Liver (tissue), 9 donors: ENCODE data around the gene SLC47A2. TPM values are rescaled to one million over a fixed set of nuclear protein-coding genes. Genes with fewer than 3 reads are reported as not detected.

Experiments
- DNase-seq: peaks from one replicate; pipeline ENCODE4 v3.0.0-alpha.2; 2017; ENCODE audit warnings: low spot score
- H3K27ac ChIP-seq, 2 donors: one replicate each; pipeline ENCODE4 v1.7.0; 2013; ENCODE audit warnings: inconsistent platforms in 2 of 2, low read length in 2 of 2, control low read depth in 1 of 2, low read depth in 1 of 2, mild to moderate bottlenecking in 1 of 2
- H3K27me3 ChIP-seq, 4 donors: one replicate each; pipeline versions ENCODE4 v1.6.1 to v1.7.0; 2013; ENCODE audit warnings: low read length in 3 of 4, inconsistent platforms in 1 of 4, mild to moderate bottlenecking in 1 of 4, moderate library complexity in 1 of 4; ENCODE audit not compliant: control insufficient read depth in 4 of 4, insufficient read depth in 4 of 4
- H3K36me3 ChIP-seq, 4 donors: one replicate each; pipeline versions ENCODE4 v1.6.1 to v1.7.0; 2013; ENCODE audit warnings: low read length in 3 of 4, mild to moderate bottlenecking in 3 of 4, low read depth in 1 of 4, moderate library complexity in 1 of 4; ENCODE audit not compliant: control insufficient read depth in 4 of 4, insufficient read depth in 3 of 4
- H3K4me1 ChIP-seq, 4 donors: one replicate each; pipeline versions ENCODE4 v1.6.1 to v1.7.0; 2013; ENCODE audit warnings: low read length in 3 of 4, mild to moderate bottlenecking in 3 of 4, moderate library complexity in 1 of 4; ENCODE audit not compliant: control insufficient read depth in 4 of 4, insufficient read depth in 4 of 4
- H3K4me3 ChIP-seq, 3 donors: one replicate each; pipeline versions ENCODE4 v1.6.1 to v1.7.0; 2013; ENCODE audit warnings: low read length in 3 of 3, control low read depth in 1 of 3, low read depth in 1 of 3, mild to moderate bottlenecking in 1 of 3
- H3K9ac ChIP-seq, 2 donors: one replicate each; pipeline ENCODE4 v1.7.0; 2013; ENCODE audit warnings: low read length in 2 of 2, mild to moderate bottlenecking in 2 of 2, moderate library complexity in 2 of 2, control low read depth in 1 of 2, low read depth in 1 of 2
- H3K9me3 ChIP-seq, 4 donors: one replicate each; pipeline versions ENCODE4 v1.6.1 to v1.7.0; 2013; ENCODE audit warnings: low read length in 3 of 4; ENCODE audit not compliant: control insufficient read depth in 4 of 4
- EGR1 ChIP-seq, 2 donors: IDR thresholded peaks; 2 replicates each; pipeline ENCODE4 v1.6.1; 2016 to 2018; ENCODE audit warnings: antibody characterized with exemption in 2 of 2, low read depth in 2 of 2
- FOXA1 ChIP-seq: IDR thresholded peaks from 2 replicates; pipeline ENCODE4 v1.6.1; 2016; ENCODE audit warnings: antibody characterized with exemption
- FOXA2 ChIP-seq: IDR thresholded peaks from 2 replicates; pipeline ENCODE4 v1.6.1; 2016; ENCODE audit warnings: antibody characterized with exemption
- HNF4A ChIP-seq, 2 donors: conservative IDR thresholded peaks; 2 replicates each; pipeline ENCODE4 v1.6.1; 2016; ENCODE audit warnings: antibody characterized with exemption in 2 of 2, mild to moderate bottlenecking in 2 of 2
- JUND ChIP-seq, 2 donors: IDR thresholded peaks; 2 replicates each; pipeline ENCODE4 v1.6.1; 2016; ENCODE audit warnings: antibody characterized with exemption in 2 of 2
- RAD21 ChIP-seq, 2 donors: IDR thresholded peaks; 2 replicates each; pipeline ENCODE4 v1.6.1; 2016; ENCODE audit warnings: antibody characterized with exemption in 2 of 2, mild to moderate bottlenecking in 2 of 2
- RXRA ChIP-seq, 2 donors: IDR thresholded peaks; 2 replicates each; pipeline ENCODE4 v1.6.1; 2017 to 2018; ENCODE audit warnings: antibody characterized with exemption in 2 of 2, mild to moderate bottlenecking in 1 of 2
- SP1 ChIP-seq: IDR thresholded peaks from 2 replicates; pipeline ENCODE4 v1.6.1; 2018; ENCODE audit warnings: antibody characterized with exemption, mild to moderate bottlenecking
- YY1 ChIP-seq: IDR thresholded peaks from 2 replicates; pipeline ENCODE4 v1.6.1; 2016; ENCODE audit warnings: antibody characterized with exemption, mild to moderate bottlenecking
- WGBS: extraction: QIAGEN DNeasy Blood & Tissue Kit; methylation state at CpG from one replicate; pipeline ENCODE4 v1.1.7; 2013; 5-methylcytosine and 5-hydroxymethylcytosine counted together
- polyA plus RNA-seq, 2 donors: library from polyadenylated mRNA; stranded (reverse) in 1 of 2; unstranded in 1 of 2; fragments of 200-250 nt in 1 of 2; fragments of >200 nt in 1 of 2; fragmentation: Nextera tagmentation in 1 of 2; extraction: Ambion mirVana in 1 of 2; gene quantifications; one replicate each; pipeline versions ENCODE4 v1.2.1 to v1.2.3, GENCODE V29; 2013 to 2015
- total RNA-seq, 2 donors: library from RNA; depleted of rRNA; stranded (reverse); fragments of >200 nt; gene quantifications; one replicate each; pipeline ENCODE4 v1.2.3, GENCODE V29; 2014
- TF ChIP-seq, protein P1 (sequence below): IDR thresholded peaks from 2 replicates; pipeline ENCODE4 v1.6.1; 2016; ENCODE audit warnings: antibody characterized with exemption, mild to moderate bottlenecking
- TF ChIP-seq, protein P2 (sequence below): IDR thresholded peaks from 2 replicates; pipeline ENCODE4 v1.6.1; 2016; ENCODE audit warnings: antibody characterized with exemption
- TF ChIP-seq, protein P3 (sequence below): IDR thresholded peaks from 2 replicates; pipeline ENCODE4 v1.6.1; 2016; ENCODE audit warnings: antibody characterized with exemption
- TF ChIP-seq, protein P4 (sequence below): IDR thresholded peaks from 2 replicates; pipeline ENCODE4 v1.6.1; 2016; ENCODE audit warnings: antibody characterized with exemption
- donor health status: healthy.
- donor health status: healthy.
- donor health status: healthy.
- donor health status: healthy.
- donor health status: healthy.

SLC47A2 gene
- total and polyA plus RNA-seq, 4 donors, result 0.08 TPM; not detected in 3

DNA sequence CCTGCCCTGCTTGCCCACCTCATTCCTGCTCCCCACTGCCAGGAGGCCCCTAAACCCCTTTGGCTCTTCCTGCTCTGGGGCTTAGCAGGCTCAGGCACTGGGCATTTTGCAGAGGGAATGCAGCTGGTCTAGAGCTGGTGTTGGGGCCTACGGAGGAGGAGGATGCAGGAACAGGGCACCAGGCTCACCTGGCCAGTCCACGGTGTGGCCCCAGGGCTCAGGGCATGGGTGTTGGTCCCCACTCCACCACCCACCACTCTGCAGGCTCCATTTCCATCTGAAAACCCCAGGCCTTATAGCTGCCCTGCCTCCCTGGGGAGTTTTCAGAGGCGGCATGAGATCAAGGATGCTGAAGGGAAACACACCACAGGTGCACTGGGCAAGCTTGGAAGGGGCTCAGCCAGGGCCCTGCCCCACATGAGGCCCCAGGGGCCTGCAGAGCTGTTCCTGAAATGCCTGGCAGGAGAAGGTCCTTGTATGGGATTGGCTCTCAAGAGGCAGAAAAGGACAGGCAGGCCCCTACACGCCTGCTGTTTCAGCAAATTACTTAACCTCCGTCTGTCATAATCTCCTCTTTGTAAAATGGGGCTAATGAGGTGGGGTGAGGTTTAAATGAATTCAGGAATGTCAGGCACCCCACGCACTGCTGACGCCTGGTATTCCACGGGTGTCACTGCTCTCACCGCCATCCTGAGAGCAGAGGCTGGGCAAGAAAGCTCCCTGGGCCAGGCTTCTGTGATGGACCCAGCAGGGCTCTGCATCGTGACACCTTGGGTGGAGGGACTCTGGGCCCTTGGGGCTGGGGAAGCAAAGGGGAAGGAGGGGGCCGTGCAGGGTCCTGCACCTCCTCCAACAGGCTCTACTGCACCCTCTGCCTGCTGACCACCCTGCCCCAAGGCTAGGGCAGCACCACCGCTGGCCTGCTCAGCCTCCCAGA lies 9.3 kb downstream of the SLC47A2 start:
- TF ChIP-seq FOXA1, result no peak
- TF ChIP-seq, protein P1, sequence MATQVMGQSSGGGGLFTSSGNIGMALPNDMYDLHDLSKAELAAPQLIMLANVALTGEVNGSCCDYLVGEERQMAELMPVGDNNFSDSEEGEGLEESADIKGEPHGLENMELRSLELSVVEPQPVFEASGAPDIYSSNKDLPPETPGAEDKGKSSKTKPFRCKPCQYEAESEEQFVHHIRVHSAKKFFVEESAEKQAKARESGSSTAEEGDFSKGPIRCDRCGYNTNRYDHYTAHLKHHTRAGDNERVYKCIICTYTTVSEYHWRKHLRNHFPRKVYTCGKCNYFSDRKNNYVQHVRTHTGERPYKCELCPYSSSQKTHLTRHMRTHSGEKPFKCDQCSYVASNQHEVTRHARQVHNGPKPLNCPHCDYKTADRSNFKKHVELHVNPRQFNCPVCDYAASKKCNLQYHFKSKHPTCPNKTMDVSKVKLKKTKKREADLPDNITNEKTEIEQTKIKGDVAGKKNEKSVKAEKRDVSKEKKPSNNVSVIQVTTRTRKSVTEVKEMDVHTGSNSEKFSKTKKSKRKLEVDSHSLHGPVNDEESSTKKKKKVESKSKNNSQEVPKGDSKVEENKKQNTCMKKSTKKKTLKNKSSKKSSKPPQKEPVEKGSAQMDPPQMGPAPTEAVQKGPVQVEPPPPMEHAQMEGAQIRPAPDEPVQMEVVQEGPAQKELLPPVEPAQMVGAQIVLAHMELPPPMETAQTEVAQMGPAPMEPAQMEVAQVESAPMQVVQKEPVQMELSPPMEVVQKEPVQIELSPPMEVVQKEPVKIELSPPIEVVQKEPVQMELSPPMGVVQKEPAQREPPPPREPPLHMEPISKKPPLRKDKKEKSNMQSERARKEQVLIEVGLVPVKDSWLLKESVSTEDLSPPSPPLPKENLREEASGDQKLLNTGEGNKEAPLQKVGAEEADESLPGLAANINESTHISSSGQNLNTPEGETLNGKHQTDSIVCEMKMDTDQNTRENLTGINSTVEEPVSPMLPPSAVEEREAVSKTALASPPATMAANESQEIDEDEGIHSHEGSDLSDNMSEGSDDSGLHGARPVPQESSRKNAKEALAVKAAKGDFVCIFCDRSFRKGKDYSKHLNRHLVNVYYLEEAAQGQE, result no peak
- TF ChIP-seq RXRA (IDR thresholded peaks at IDR 0.05), result no peak
- no peak for TF ChIP-seq EGR1 (IDR thresholded peaks at IDR 0.05; ENCODE audit: low read depth in 2 of 2)
- no peak for TF ChIP-seq SP1
- TF ChIP-seq FOXA2, result no peak
- TF ChIP-seq, protein P2, sequence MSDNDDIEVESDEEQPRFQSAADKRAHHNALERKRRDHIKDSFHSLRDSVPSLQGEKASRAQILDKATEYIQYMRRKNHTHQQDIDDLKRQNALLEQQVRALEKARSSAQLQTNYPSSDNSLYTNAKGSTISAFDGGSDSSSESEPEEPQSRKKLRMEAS, result no peak
- no peak for TF ChIP-seq YY1
- TF ChIP-seq RAD21 (IDR thresholded peaks at IDR 0.05), result no peak
- no peak for TF ChIP-seq HNF4A (conservative IDR thresholded peaks at IDR 0.05)
- TF ChIP-seq, protein P3, sequence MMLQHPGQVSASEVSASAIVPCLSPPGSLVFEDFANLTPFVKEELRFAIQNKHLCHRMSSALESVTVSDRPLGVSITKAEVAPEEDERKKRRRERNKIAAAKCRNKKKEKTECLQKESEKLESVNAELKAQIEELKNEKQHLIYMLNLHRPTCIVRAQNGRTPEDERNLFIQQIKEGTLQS, result no peak
- TF ChIP-seq JUND (IDR thresholded peaks at IDR 0.05), result no peak
- WGBS, result 91% methylated on average over 12 of the region's 12 CpGs
- Histone ChIP-seq H3K9ac (no peak overlapping the region), H3K27me3 (no peaks in the 10 kb centered on the region), H3K4me1 (peaks cover 0 to 4% (median 0%) of the 10 kb centered on the region in 4 donors), H3K4me3 (no peak overlapping the region), H3K27ac (no peak overlapping the region), H3K36me3 (no peaks in the 10 kb centered on the region), H3K9me3 (no peaks in the 10 kb centered on the region)
- DNase-seq, result no peak

DNA sequence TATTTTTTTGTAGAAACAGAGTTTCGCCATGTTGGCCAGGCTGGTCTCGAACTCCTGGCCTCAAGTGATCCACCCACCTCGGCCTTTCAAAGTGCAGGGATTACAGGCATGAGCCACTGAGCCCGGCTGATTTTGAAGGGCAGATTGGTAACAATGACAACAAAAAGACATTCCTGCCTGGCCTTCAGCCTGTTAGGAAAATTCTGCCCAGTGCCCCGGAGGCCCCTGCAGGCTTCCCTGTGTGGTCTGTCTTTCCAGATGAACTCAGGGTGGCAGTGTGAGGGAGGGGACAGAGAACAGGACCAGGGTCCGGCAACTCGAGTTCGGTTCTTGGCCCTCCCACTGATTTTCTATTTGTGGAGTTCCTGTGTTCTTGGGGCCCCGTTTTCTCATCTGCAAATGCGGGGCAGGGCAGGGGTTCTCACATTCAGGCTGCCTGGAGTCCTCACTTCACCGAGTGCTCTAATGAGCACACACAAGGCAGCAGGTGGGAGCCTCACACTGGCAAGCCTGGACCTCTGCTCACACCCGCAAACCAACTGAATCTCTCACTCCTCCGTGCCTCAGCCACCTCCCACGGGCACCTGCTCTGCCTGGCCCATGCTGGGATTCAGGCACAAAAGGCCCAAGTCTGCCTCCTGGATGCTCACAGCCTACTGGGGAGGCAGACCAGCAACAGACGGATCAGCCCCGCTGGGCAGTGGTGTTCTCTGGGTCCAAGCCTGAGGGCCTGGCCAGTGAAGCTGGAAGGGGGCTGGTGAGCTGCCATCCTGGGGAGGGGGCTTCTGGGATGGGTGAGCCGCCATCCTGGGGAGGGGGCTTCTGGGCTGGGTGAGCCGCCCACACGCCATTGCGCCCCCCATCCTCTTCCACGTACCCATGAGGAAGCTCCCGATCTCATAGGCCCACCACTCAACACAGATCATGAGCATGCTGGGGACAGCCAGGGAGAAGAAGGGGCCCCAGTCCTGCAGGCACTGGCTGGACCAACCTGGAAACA lies 10.3 kb downstream of the SLC47A2 start:
- Histone ChIP-seq H3K27me3 (no peaks in the 10 kb centered on the region), H3K9ac (no peak overlapping the region), H3K9me3 (no peaks in the 10 kb centered on the region), H3K36me3 (no peaks in the 10 kb centered on the region), H3K27ac (no peak overlapping the region), H3K4me3 (no peak overlapping the region), H3K4me1 (peaks cover 0 to 4% (median 0%) of the 10 kb centered on the region in 4 donors)
- TF ChIP-seq, protein P4, sequence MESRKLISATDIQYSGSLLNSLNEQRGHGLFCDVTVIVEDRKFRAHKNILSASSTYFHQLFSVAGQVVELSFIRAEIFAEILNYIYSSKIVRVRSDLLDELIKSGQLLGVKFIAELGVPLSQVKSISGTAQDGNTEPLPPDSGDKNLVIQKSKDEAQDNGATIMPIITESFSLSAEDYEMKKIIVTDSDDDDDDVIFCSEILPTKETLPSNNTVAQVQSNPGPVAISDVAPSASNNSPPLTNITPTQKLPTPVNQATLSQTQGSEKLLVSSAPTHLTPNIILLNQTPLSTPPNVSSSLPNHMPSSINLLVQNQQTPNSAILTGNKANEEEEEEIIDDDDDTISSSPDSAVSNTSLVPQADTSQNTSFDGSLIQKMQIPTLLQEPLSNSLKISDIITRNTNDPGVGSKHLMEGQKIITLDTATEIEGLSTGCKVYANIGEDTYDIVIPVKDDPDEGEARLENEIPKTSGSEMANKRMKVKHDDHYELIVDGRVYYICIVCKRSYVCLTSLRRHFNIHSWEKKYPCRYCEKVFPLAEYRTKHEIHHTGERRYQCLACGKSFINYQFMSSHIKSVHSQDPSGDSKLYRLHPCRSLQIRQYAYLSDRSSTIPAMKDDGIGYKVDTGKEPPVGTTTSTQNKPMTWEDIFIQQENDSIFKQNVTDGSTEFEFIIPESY, result no peak
- TF ChIP-seq SP1, result no peak
- WGBS, result 95% methylated on average over 22 of the region's 22 CpGs
- DNase-seq, result no peak
